ENCODE measurements around the gene NLRP3. TPM values are rescaled to one million over a fixed set of nuclear protein-coding genes. Genes with fewer than 3 reads are reported as not detected.
"Not testable (repeated sequence)": the region's sequence is repeated elsewhere in the genome, so short reads cannot be mapped to it uniquely, and the experiment has no call there.

The NLRP3 gene
- total RNA-seq, 1 experiment from 2014 or later: not detected

- Histone ChIP-seq H3K4me2 (ENCODE audit: low read length) (no peak overlapping the region), H3K27me3 (ENCODE audit: insufficient read depth, low read length) (no peaks in the 10 kb centered on the region), H3K9me2 (ENCODE audit: insufficient read depth) (no peaks in the 10 kb centered on the region), H2AFZ (ENCODE audit: low read depth, low read length, poor library complexity, severe bottlenecking) (no peak overlapping the region), H3K4me1 (ENCODE audit: control insufficient read depth in 1 of 2, insufficient read depth in 2 of 2, low read length in 2 of 2) (no peaks in the 10 kb centered on the region; a peak in 1 of 4 replicates), H3K4me3 (replicated peaks in 1 of 2; ENCODE audit: low read depth in 1 of 2, low read length in 2 of 2) (no peak overlapping the region), H3K36me3 (ENCODE audit: control insufficient read depth in 1 of 2, insufficient read depth in 2 of 2, low read length in 2 of 2) (no peaks in the 10 kb centered on the region), H3K27ac (ENCODE audit: low read depth, low read length) (no peak overlapping the region), H3K79me2 (ENCODE audit: insufficient read depth, low read length) (no peaks in the 10 kb centered on the region), H3K9ac (ENCODE audit: low read length) (no peak overlapping the region), H3K9me3 (ENCODE audit: control insufficient read depth in 1 of 2, insufficient read depth in 1 of 2, low read depth in 1 of 2, low read length in 2 of 2) (no peaks in the 10 kb centered on the region), H4K20me1 (ENCODE audit: insufficient read depth) (no peaks in the 10 kb centered on the region)
- POLR2A ChIA-PET: no interaction called here
- DNase-seq (ENCODE audit: low read depth, low spot score): no peak
- no peak for TF ChIP-seq SP1 (IDR thresholded peaks at IDR 0.05; ENCODE audit: low read depth)
- no peak for ATAC-seq
- CTCF ChIA-PET: no interaction called here
- BruUV-seq (replicated peaks): no TSS peak
- intact Hi-C loops (cut with micrococcal nuclease): no loop called here
- RAD21 ChIA-PET (ENCODE audit: low non-redundant PET in 1 of 2, low total read pairs in 2 of 2, uncharacterized antibody in 2 of 2, unreplicated experiment in 2 of 2): no interaction called here
Measured at GRCh38 chr1:247375747-247376146, 40.2 kb upstream of the NLRP3 start.

GRCh38 chr1:247376659-247377058, 39.3 kb upstream of the NLRP3 start:
- intact Hi-C loops (cut with micrococcal nuclease): no loop called here
- ChIA-PET CTCF (no interaction called here), RAD21 (ENCODE audit: low non-redundant PET in 1 of 2, low total read pairs in 2 of 2, uncharacterized antibody in 2 of 2, unreplicated experiment in 2 of 2) (no interaction called here), POLR2A (no interaction called here)
- no peaks in the 10 kb centered on the region; a peak in 1 of 4 replicates for H3K4me1 ChIP-seq (ENCODE audit: control insufficient read depth in 1 of 2, insufficient read depth in 2 of 2, low read length in 2 of 2)
- no peaks in the 10 kb centered on the region for H3K27me3 ChIP-seq (ENCODE audit: insufficient read depth, low read length)
- TF ChIP-seq EZH2 (IDR thresholded peaks at IDR 0.05) (no peak), YY1 (IDR thresholded peaks at IDR 0.05; ENCODE audit: extremely low read depth, insufficient replicate concordance, low read depth, low read length) (no peak), JUND (IDR thresholded peaks at IDR 0.05) (no peak), TCF7L2 (IDR thresholded peaks at IDR 0.05; ENCODE audit: borderline replicate concordance, extremely low read depth, insufficient read depth, insufficient read length) (no peak), RAD21 (IDR thresholded peaks at IDR 0.05; ENCODE audit: low read depth) (no peak)
- no peak overlapping the region for H3K4me2 ChIP-seq (ENCODE audit: low read length)
- DNase-seq (ENCODE audit: low read depth, low spot score): no peak
- BruUV-seq (replicated peaks): no TSS peak
- no peak overlapping the region for H2AFZ ChIP-seq (ENCODE audit: low read depth, low read length, poor library complexity, severe bottlenecking)
- H3K9me3 ChIP-seq (ENCODE audit: control insufficient read depth in 1 of 2, insufficient read depth in 1 of 2, low read depth in 1 of 2, low read length in 2 of 2): no peaks in the 10 kb centered on the region
- no peaks in the 10 kb centered on the region for H4K20me1 ChIP-seq (ENCODE audit: insufficient read depth)
- no peaks in the 10 kb centered on the region for H3K79me2 ChIP-seq (ENCODE audit: insufficient read depth, low read length)
- no peaks in the 10 kb centered on the region for H3K36me3 ChIP-seq (ENCODE audit: control insufficient read depth in 1 of 2, insufficient read depth in 2 of 2, low read length in 2 of 2)
- H3K9me2 ChIP-seq (ENCODE audit: insufficient read depth): no peaks in the 10 kb centered on the region
- no peak overlapping the region for H3K27ac ChIP-seq (ENCODE audit: low read depth, low read length)
- H3K9ac ChIP-seq (ENCODE audit: low read length): no peak overlapping the region
- no peak overlapping the region for H3K4me3 ChIP-seq (replicated peaks in 1 of 2; ENCODE audit: low read depth in 1 of 2, low read length in 2 of 2)
- no peak for ATAC-seq

GRCh38 chr1:247377656-247378055, 38.3 kb upstream of the NLRP3 start:
- H3K9me2 ChIP-seq (ENCODE audit: insufficient read depth); H3K4me1 ChIP-seq (ENCODE audit: control insufficient read depth in 1 of 2, insufficient read depth in 2 of 2, low read length in 2 of 2); H3K9ac ChIP-seq (ENCODE audit: low read length); POLR2A ChIA-PET; intact Hi-C loops (cut with micrococcal nuclease); H3K4me2 ChIP-seq (ENCODE audit: low read length); H3K36me3 ChIP-seq (ENCODE audit: control insufficient read depth in 1 of 2, insufficient read depth in 2 of 2, low read length in 2 of 2); BruUV-seq (replicated peaks); H4K20me1 ChIP-seq (ENCODE audit: insufficient read depth); CTCF ChIA-PET; H3K79me2 ChIP-seq (ENCODE audit: insufficient read depth, low read length); H3K27me3 ChIP-seq (ENCODE audit: insufficient read depth, low read length); H3K9me3 ChIP-seq (ENCODE audit: control insufficient read depth in 1 of 2, insufficient read depth in 1 of 2, low read depth in 1 of 2, low read length in 2 of 2); DNase-seq (ENCODE audit: low read depth, low spot score); RAD21 ChIA-PET (ENCODE audit: low non-redundant PET in 1 of 2, low total read pairs in 2 of 2, uncharacterized antibody in 2 of 2, unreplicated experiment in 2 of 2); H2AFZ ChIP-seq (ENCODE audit: low read depth, low read length, poor library complexity, severe bottlenecking); H3K4me3 ChIP-seq (replicated peaks in 1 of 2; ENCODE audit: low read depth in 1 of 2, low read length in 2 of 2); H3K27ac ChIP-seq (ENCODE audit: low read depth, low read length); ATAC-seq: not testable (repeated sequence)

Measured in HCT116 (cell line).